ENCODE measurements around the gene CTNND1.

The CTNND1 gene

DNA sequence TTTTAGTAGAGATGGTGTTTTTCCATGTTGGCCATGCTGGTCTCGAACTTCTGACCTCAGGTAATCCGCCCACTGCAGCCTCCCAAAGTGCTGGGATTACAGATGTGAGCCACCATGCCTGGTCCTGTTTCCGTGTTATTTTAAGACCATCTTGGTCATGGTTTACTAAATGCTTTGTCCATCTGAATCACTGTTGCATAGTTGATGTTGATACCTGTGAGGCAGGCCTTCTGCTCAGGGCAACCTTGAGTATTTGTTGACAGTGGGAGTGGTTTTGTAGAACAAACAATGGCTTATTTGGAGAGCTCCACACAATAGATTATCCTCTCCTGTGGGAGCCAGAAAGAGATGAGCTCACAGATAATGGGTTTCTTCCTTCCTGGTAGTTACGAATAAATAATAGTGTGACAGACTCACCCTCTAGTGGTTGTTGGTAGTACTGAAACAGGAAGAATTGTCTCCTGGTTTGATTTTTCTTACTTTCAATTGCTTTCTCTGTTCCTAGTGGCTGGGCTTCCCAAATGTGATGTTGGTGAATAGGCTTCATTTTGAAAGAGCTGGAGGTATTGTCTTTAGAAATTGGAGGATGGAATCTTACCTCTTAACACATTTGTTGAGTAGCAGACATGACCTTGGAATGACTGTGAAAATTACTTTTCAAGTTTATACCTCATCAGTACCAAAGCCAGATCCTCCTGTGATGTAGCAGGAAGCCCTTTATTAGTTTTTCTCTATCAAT lies 39.0 kb downstream of the CTNND1 start:
- TF ChIP-seq FOXP2 (optimal IDR thresholded peaks at IDR 0.05; ENCODE audit: borderline replicate concordance, extremely low read depth, extremely low read length, insufficient read depth) (no peak), SIN3A (IDR thresholded peaks at IDR 0.05; ENCODE audit: borderline replicate concordance, insufficient read depth, low read length) (no peak), TAF1 (IDR thresholded peaks at IDR 0.05; ENCODE audit: borderline replicate concordance, insufficient read depth, low read length) (no peak), REST (IDR thresholded peaks at IDR 0.05; ENCODE audit: insufficient read depth in 1 of 2, low read depth in 2 of 2, low read length in 2 of 2) (no peak), POLR2AphosphoS5 (IDR thresholded peaks at IDR 0.05; ENCODE audit: low read depth, low read length) (no peak)

DNA sequence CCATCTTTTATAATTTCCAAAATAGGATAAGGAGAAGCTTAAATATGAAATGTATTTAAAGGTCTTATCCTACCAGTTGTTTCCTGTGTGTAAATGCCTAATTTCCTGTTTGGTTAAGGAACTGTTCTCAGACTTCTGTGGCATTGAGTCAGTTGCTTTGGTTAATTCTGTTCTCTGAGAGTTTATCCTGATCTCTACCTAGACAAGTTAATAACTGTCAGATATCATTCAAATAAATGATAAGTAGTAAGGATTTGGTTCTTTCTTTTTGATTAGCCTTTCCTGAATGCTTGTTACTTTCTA lies 39.5 kb downstream of the CTNND1 start:
- no peak for TF ChIP-seq POLR2AphosphoS5 (IDR thresholded peaks at IDR 0.05; ENCODE audit: low read depth, low read length)
- no peak for TF ChIP-seq FOXP2 (optimal IDR thresholded peaks at IDR 0.05; ENCODE audit: borderline replicate concordance, extremely low read depth, extremely low read length, insufficient read depth)
- no peak for TF ChIP-seq SIN3A (IDR thresholded peaks at IDR 0.05; ENCODE audit: borderline replicate concordance, insufficient read depth, low read length)
- TF ChIP-seq REST (IDR thresholded peaks at IDR 0.05; ENCODE audit: insufficient read depth in 1 of 2, low read depth in 2 of 2, low read length in 2 of 2), result no peak
- TF ChIP-seq TAF1 (IDR thresholded peaks at IDR 0.05; ENCODE audit: borderline replicate concordance, insufficient read depth, low read length), result no peak

DNA sequence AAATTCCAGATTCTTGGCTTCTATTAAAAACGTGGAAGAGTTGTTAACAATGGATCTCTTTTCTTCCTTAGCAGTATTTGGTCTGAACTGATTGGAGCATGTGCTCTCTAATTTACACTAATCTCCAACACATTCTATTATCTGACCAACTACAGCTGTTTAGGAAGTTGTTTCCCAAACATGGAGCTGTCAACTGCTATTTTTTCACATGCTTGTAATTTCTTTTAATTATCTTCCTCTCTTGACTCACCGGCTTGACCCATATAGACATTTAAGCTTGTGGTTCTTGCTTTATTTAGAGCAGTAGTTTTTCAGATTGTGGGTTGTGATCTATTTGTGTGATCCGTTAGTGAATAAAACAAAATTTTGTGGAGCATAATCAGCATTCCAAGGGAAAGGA lies 40.8 kb downstream of the CTNND1 start:
- TF ChIP-seq POLR2AphosphoS5 (IDR thresholded peaks at IDR 0.05; ENCODE audit: low read depth, low read length) (no peak), TAF1 (IDR thresholded peaks at IDR 0.05; ENCODE audit: borderline replicate concordance, insufficient read depth, low read length) (no peak), REST (IDR thresholded peaks at IDR 0.05; ENCODE audit: insufficient read depth in 1 of 2, low read depth in 2 of 2, low read length in 2 of 2) (no peak), SIN3A (IDR thresholded peaks at IDR 0.05; ENCODE audit: borderline replicate concordance, insufficient read depth, low read length) (no peak), FOXP2 (optimal IDR thresholded peaks at IDR 0.05; ENCODE audit: borderline replicate concordance, extremely low read depth, extremely low read length, insufficient read depth) (no peak)

- no peak for TF ChIP-seq POLR2AphosphoS5 (IDR thresholded peaks at IDR 0.05; ENCODE audit: low read depth, low read length)
- TF ChIP-seq TAF1 (IDR thresholded peaks at IDR 0.05; ENCODE audit: borderline replicate concordance, insufficient read depth, low read length), result no peak
- no peak for TF ChIP-seq SIN3A (IDR thresholded peaks at IDR 0.05; ENCODE audit: borderline replicate concordance, insufficient read depth, low read length)
- no peak for TF ChIP-seq REST (IDR thresholded peaks at IDR 0.05; ENCODE audit: insufficient read depth in 1 of 2, low read depth in 2 of 2, low read length in 2 of 2)
- no peak for TF ChIP-seq FOXP2 (optimal IDR thresholded peaks at IDR 0.05; ENCODE audit: borderline replicate concordance, extremely low read depth, extremely low read length, insufficient read depth)
Observed at GRCh38 chr11:57804466-57804865, 42.9 kb downstream of the CTNND1 start.

Data from PFSK-1 (cell line).